HepG2 (cell line): ENCODE data around the gene SNX19. TPM values are rescaled to one million over a fixed set of nuclear protein-coding genes. Genes with fewer than 3 reads are reported as not detected.
A peak's percentile ranks its signal among the peaks of the same experiment; 100 is the strongest.

Source experiments
- DDIT3 ChIP-seq: sonication (generic); formaldehyde crosslinking; IDR thresholded peaks from 2 replicates; pipeline ENCODE4 v1.4.0; 2020; ENCODE audit warnings: mild to moderate bottlenecking, missing genetic modification reagents
- GABPB1 ChIP-seq: IDR thresholded peaks from 2 replicates; pipeline ENCODE4 v1.6.1; 2016; ENCODE audit warnings: mild to moderate bottlenecking, missing genetic modification reagents, moderate library complexity, missing compliant biosample characterization
- GPN1 ChIP-seq: sonication (generic); formaldehyde crosslinking; IDR thresholded peaks from 2 replicates; pipeline ENCODE4 v1.5.1; 2020; ENCODE audit warnings: missing genetic modification reagents, borderline replicate concordance
- HMGA1 ChIP-seq: sonication (generic); formaldehyde crosslinking; conservative IDR thresholded peaks from 2 replicates; pipeline ENCODE4 v1.4.0; 2020; ENCODE audit warnings: missing genetic modification reagents
- HNF4G ChIP-seq, 2 experiments: sonication (generic) in 1 of 2; formaldehyde crosslinking in 1 of 2; IDR thresholded peaks; 2 replicates each; pipeline versions ENCODE4 v1.4.0 to v1.6.1; 2011 to 2020; ENCODE audit warnings: borderline replicate concordance in 2 of 2, low read depth in 2 of 2, mild to moderate bottlenecking in 2 of 2, low read length in 1 of 2, missing genetic modification reagents in 1 of 2, moderate library complexity in 1 of 2
- ISX ChIP-seq: sonication (generic); formaldehyde crosslinking; conservative IDR thresholded peaks from 2 replicates; pipeline ENCODE4 v1.5.0; 2020; ENCODE audit warnings: missing genetic modification reagents
- MBD4 ChIP-seq: IDR thresholded peaks from 2 replicates; pipeline ENCODE4 v1.6.1; 2012; ENCODE audit warnings: low read length, inconsistent platforms, borderline replicate concordance
- PLSCR1 ChIP-seq: sonication (generic); formaldehyde crosslinking; IDR thresholded peaks from 2 replicates; pipeline ENCODE4 v1.5.0; 2020; ENCODE audit warnings: missing genetic modification reagents, mild to moderate bottlenecking, borderline replicate concordance
- POGZ ChIP-seq: sonication (generic); formaldehyde crosslinking; IDR thresholded peaks from 2 replicates; pipeline ENCODE4 v1.4.0; 2020; ENCODE audit warnings: mild to moderate bottlenecking, missing genetic modification reagents
- REST ChIP-seq, 2 experiments: IDR thresholded peaks; 2 replicates each; pipeline ENCODE4 v1.6.1; 2011 to 2012; ENCODE audit warnings: low read length in 2 of 2, borderline replicate concordance in 1 of 2, low read depth in 1 of 2, mild to moderate bottlenecking in 1 of 2, moderate library complexity in 1 of 2
- SNAPC2 ChIP-seq: sonication (generic); formaldehyde crosslinking; IDR thresholded peaks from 2 replicates; pipeline ENCODE4 v1.8.1; 2022; ENCODE audit warnings: mild to moderate bottlenecking, missing genetic modification reagents
- STAT5B ChIP-seq: sonication (generic); formaldehyde crosslinking; IDR thresholded peaks from 2 replicates; pipeline ENCODE4 v1.4.0; 2020; ENCODE audit warnings: missing genetic modification reagents
- TOPORS ChIP-seq: sonication (generic); formaldehyde crosslinking; IDR thresholded peaks from 2 replicates; pipeline ENCODE4 v1.8.0; 2023; ENCODE audit warnings: mild to moderate bottlenecking, missing genetic modification reagents
- TRAFD1 ChIP-seq: sonication (generic); formaldehyde crosslinking; IDR thresholded peaks from 2 replicates; pipeline ENCODE4 v1.5.1; 2020; ENCODE audit warnings: missing genetic modification reagents, mild to moderate bottlenecking, borderline replicate concordance
- ZNF205 ChIP-seq: IDR thresholded peaks from 2 replicates; pipeline ENCODE4 v1.6.1; 2018; ENCODE audit warnings: missing biosample characterization, missing genetic modification reagents
- ZNF383 ChIP-seq: sonication (generic); formaldehyde crosslinking; IDR thresholded peaks from 2 replicates; pipeline ENCODE4 v1.4.0; 2020; ENCODE audit warnings: missing genetic modification reagents, mild to moderate bottlenecking, borderline replicate concordance
- ZNF687 ChIP-seq: sonication (generic); formaldehyde crosslinking; IDR thresholded peaks from 2 replicates; pipeline ENCODE4 v1.5.1; 2020; ENCODE audit warnings: mild to moderate bottlenecking, missing genetic modification reagents, moderate library complexity
- ZNF749 ChIP-seq: sonication (generic); formaldehyde crosslinking; IDR thresholded peaks from 2 replicates; pipeline ENCODE4 v1.8.0; 2022; ENCODE audit warnings: mild to moderate bottlenecking, missing genetic modification reagents, moderate library complexity, borderline replicate concordance
- polyA plus RNA-seq, 8 experiments: library from polyadenylated mRNA; depleted of rRNA in 3 of 8; stranded (reverse) in 7 of 8; unstranded in 1 of 8; fragments of >200 nt; fragmentation: Illumina TruSeq in 4 of 8; extraction: Trizol in 4 of 8; gene quantifications; 2 replicates each; pipeline versions ENCODE4 v1.2.1 to v1.2.3, GENCODE V29; 2011 to 2016; ENCODE audit warnings: low read depth in 4 of 8, missing spikeins in 1 of 8, mixed read lengths in 1 of 8; ENCODE audit not compliant: insufficient read depth in 1 of 8
- total RNA-seq, 5 experiments: library from RNA; depleted of rRNA; stranded (reverse); fragments of >200 nt; fragmentation: Illumina TruSeq; extraction: Trizol; gene quantifications; 2 replicates each; pipeline ENCODE4 v1.2.3, GENCODE V29; 2016; ENCODE audit warnings: low read depth in 1 of 5

Gene SNX19
- total and polyA plus RNA-seq, 2 of the 13 experiments (the other 11 are each of a cell fraction or from before 2014, with no cell fraction given): 0.13 to 0.27 TPM

- peak; percentile 32; the same call in 1 of the 2 replicates for TF ChIP-seq POGZ (CRISPR knock-in tag)
- TF ChIP-seq STAT5B (CRISPR knock-in tag): no peak
- no peak for TF ChIP-seq ZNF749 (CRISPR knock-in tag)
- no peak for TF ChIP-seq HMGA1 (CRISPR knock-in tag)
- TF ChIP-seq MBD4: no peak
- no peak for TF ChIP-seq PLSCR1
- no peak for TF ChIP-seq TRAFD1 (CRISPR knock-in tag)
- no peak for TF ChIP-seq HNF4G (IDR thresholded peaks at IDR 0.05; ENCODE audit: borderline replicate concordance, low read depth, low read length)
- no peak for TF ChIP-seq HNF4G (CRISPR knock-in tag; IDR thresholded peaks at IDR 0.05; ENCODE audit: borderline replicate concordance, low read depth)
- no peak for TF ChIP-seq TOPORS (CRISPR knock-in tag)
- no peak for TF ChIP-seq ZNF383
- TF ChIP-seq ZNF205 (CRISPR knock-in tag): no peak
- TF ChIP-seq ISX: no peak
- peak; percentile 61; the same call in 1 of the 2 replicates for TF ChIP-seq GABPB1
- TF ChIP-seq ZNF687 (CRISPR knock-in tag): peak; percentile 14; the same call in 1 of the 2 replicates
- no peak for TF ChIP-seq DDIT3
- no peak for TF ChIP-seq REST (IDR thresholded peaks at IDR 0.05; ENCODE audit: borderline replicate concordance in 1 of 2, low read depth in 1 of 2, low read length in 2 of 2)
- no peak for TF ChIP-seq SNAPC2
- TF ChIP-seq GPN1 (CRISPR knock-in tag): no peak
Measured at GRCh38 chr11:130916238-130916855, at the start of gene SNX19 (continued).
